Endothelial cell of umbilical vein (primary cell): Measurements from ENCODE around the gene FMN2.

Experiments
- EZH2 ChIP-seq: IDR thresholded peaks from 2 replicates; pipeline ENCODE4 v1.6.1; 2012; ENCODE audit warnings: borderline replicate concordance, low read depth, mild to moderate bottlenecking, moderate library complexity, low read length, inconsistent platforms; ENCODE audit not compliant: severe bottlenecking
- MAX ChIP-seq: IDR thresholded peaks from 2 replicates; pipeline ENCODE4 v1.6.1; 2011; ENCODE audit not compliant: insufficient read depth, insufficient read length
- POLR2A ChIP-seq: IDR thresholded peaks from 2 replicates; pipeline ENCODE4 v1.6.1; 2012; ENCODE audit warnings: low read depth, mild to moderate bottlenecking, control low read depth, low read length
- POLR2AphosphoS5 ChIP-seq: IDR thresholded peaks from 2 replicates; pipeline ENCODE4 v1.6.1; 2012; ENCODE audit warnings: low read depth, mild to moderate bottlenecking, control low read depth, low read length, moderate library complexity; ENCODE audit not compliant: insufficient read depth
- TF ChIP-seq, protein P1 (sequence below), 2 donors: IDR thresholded peaks; 1 replicate in 1 of 2; 2 replicates in 1 of 2; pipeline ENCODE4 v1.5.1; 2011; ENCODE audit warnings: low read length in 2 of 2, mild to moderate bottlenecking in 2 of 2, moderate library complexity in 2 of 2, control low read depth in 1 of 2, inconsistent platforms in 1 of 2, low read depth in 1 of 2; ENCODE audit not compliant: insufficient read depth in 1 of 2; ENCODE audit errors: extremely low read depth in 1 of 2

GRCh38 chr1:240232530-240232929 lies 140.8 kb downstream of the FMN2 start:
- TF ChIP-seq MAX, result no peak
- no peak for TF ChIP-seq POLR2AphosphoS5
- TF ChIP-seq, protein P1, sequence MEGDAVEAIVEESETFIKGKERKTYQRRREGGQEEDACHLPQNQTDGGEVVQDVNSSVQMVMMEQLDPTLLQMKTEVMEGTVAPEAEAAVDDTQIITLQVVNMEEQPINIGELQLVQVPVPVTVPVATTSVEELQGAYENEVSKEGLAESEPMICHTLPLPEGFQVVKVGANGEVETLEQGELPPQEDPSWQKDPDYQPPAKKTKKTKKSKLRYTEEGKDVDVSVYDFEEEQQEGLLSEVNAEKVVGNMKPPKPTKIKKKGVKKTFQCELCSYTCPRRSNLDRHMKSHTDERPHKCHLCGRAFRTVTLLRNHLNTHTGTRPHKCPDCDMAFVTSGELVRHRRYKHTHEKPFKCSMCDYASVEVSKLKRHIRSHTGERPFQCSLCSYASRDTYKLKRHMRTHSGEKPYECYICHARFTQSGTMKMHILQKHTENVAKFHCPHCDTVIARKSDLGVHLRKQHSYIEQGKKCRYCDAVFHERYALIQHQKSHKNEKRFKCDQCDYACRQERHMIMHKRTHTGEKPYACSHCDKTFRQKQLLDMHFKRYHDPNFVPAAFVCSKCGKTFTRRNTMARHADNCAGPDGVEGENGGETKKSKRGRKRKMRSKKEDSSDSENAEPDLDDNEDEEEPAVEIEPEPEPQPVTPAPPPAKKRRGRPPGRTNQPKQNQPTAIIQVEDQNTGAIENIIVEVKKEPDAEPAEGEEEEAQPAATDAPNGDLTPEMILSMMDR (IDR thresholded peaks at IDR 0.05; ENCODE audit: extremely low read depth in 1 of 2, insufficient read depth in 1 of 2, low read depth in 1 of 2, low read length in 2 of 2), result no peak
- no peak for TF ChIP-seq POLR2A
- TF ChIP-seq EZH2, result no peak
